H9 (cell line): ENCODE data around the gene SLC25A22. TPM values are rescaled to one million over a fixed set of nuclear protein-coding genes. Genes with fewer than 3 reads are reported as not detected.

ENCODE experiments used
- DNase-seq: peaks from one replicate; pipeline ENCODE4 v3.0.0-alpha.2; 2017
- H2AFZ ChIP-seq: one replicate; pipeline ENCODE4 v1.6.1; 2013; ENCODE audit warnings: mild to moderate bottlenecking, low read length, control low read depth, moderate library complexity
- H2AK5ac ChIP-seq: 2 replicates; pipeline ENCODE4 v1.6.1; 2013; ENCODE audit warnings: low read length, control low read depth, mixed read lengths; ENCODE audit not compliant: insufficient read length
- H2BK120ac ChIP-seq: one replicate; pipeline ENCODE4 v1.6.1; 2013; ENCODE audit warnings: low read depth, mild to moderate bottlenecking, low read length, control low read depth, inconsistent platforms; ENCODE audit not compliant: poor library complexity, severe bottlenecking
- H2BK12ac ChIP-seq: 2 replicates; pipeline ENCODE4 v1.6.1; 2013; ENCODE audit warnings: low read length, control low read depth, mixed read lengths, low read depth; ENCODE audit not compliant: insufficient read length
- H2BK15ac ChIP-seq: 2 replicates; pipeline ENCODE4 v1.6.1; 2013; ENCODE audit warnings: low read depth, low read length, control low read depth
- H2BK20ac ChIP-seq: one replicate; pipeline ENCODE4 v1.6.1; 2013; ENCODE audit warnings: low read depth, mild to moderate bottlenecking, low read length, control low read depth, inconsistent platforms; ENCODE audit not compliant: poor library complexity, severe bottlenecking
- H2BK5ac ChIP-seq: 2 replicates; pipeline ENCODE4 v1.6.1; 2013; ENCODE audit warnings: low read length, control low read depth, mixed read lengths; ENCODE audit not compliant: insufficient read length
- H3K14ac ChIP-seq: 2 replicates; pipeline ENCODE4 v1.6.1; 2013; ENCODE audit warnings: low read length, control low read depth; ENCODE audit not compliant: insufficient read depth
- H3K18ac ChIP-seq: 2 replicates; pipeline ENCODE4 v1.6.1; 2013; ENCODE audit warnings: low read depth, mild to moderate bottlenecking, mixed read lengths, low read length, control low read depth; ENCODE audit not compliant: insufficient read length
- H3K23ac ChIP-seq: 2 replicates; pipeline ENCODE4 v1.6.1; 2013; ENCODE audit warnings: low read length, control low read depth, mixed read lengths, low read depth; ENCODE audit not compliant: insufficient read length
- H3K23me2 ChIP-seq: 2 replicates; pipeline ENCODE4 v1.6.1; 2013; ENCODE audit warnings: low read depth, mild to moderate bottlenecking, mixed read lengths, low read length, control low read depth; ENCODE audit not compliant: insufficient read length, poor library complexity, severe bottlenecking
- H3K27ac ChIP-seq: 2 replicates; pipeline ENCODE4 v1.5.1; 2013; ENCODE audit warnings: low read length, control low read depth, mixed read lengths, low read depth; ENCODE audit not compliant: insufficient read length
- H3K27me3 ChIP-seq: 2 replicates; pipeline ENCODE4 v1.6.1; 2013; ENCODE audit warnings: low read length, control low read depth, inconsistent platforms; ENCODE audit not compliant: insufficient read depth
- H3K4ac ChIP-seq: 2 replicates; pipeline ENCODE4 v1.6.1; 2013; ENCODE audit warnings: low read depth, mild to moderate bottlenecking, control low read depth, inconsistent platforms, low read length, moderate library complexity
- H3K4me1 ChIP-seq: 2 replicates; pipeline ENCODE4 v1.6.1; 2013; ENCODE audit warnings: low read length, control low read depth, inconsistent platforms; ENCODE audit not compliant: insufficient read depth
- H3K4me2 ChIP-seq: 2 replicates; pipeline ENCODE4 v1.6.1; 2013; ENCODE audit warnings: low read length, control low read depth, mixed read lengths; ENCODE audit not compliant: insufficient read length, insufficient read depth
- H3K56ac ChIP-seq: 2 replicates; pipeline ENCODE4 v1.6.1; 2013; ENCODE audit warnings: low read depth, mild to moderate bottlenecking, mixed read lengths, low read length, control low read depth; ENCODE audit not compliant: insufficient read length
- H3K79me1 ChIP-seq: 2 replicates; pipeline ENCODE4 v1.6.1; 2013; ENCODE audit warnings: low read depth, mild to moderate bottlenecking, moderate library complexity, low read length, control low read depth, inconsistent platforms; ENCODE audit not compliant: insufficient read depth, poor library complexity, severe bottlenecking
- H3K79me2 ChIP-seq: 2 replicates; pipeline ENCODE4 v1.6.1; 2013; ENCODE audit warnings: low read length, control low read depth, inconsistent platforms; ENCODE audit not compliant: insufficient read depth
- H3K9ac ChIP-seq: 2 replicates; pipeline ENCODE4 v1.6.1; 2013; ENCODE audit warnings: low read length, control low read depth, mixed read lengths; ENCODE audit not compliant: insufficient read length; ENCODE audit errors: extremely low read depth
- H3K9me3 ChIP-seq: one replicate; pipeline ENCODE4 v1.6.1; 2013; ENCODE audit warnings: low read depth, low read length, inconsistent platforms; ENCODE audit not compliant: control insufficient read depth
- H3T11ph ChIP-seq: one replicate; pipeline ENCODE4 v1.6.1; 2013; ENCODE audit warnings: mild to moderate bottlenecking, low read length, control low read depth, inconsistent platforms
- H4K20me1 ChIP-seq: one replicate; pipeline ENCODE4 v1.6.1; 2013; ENCODE audit not compliant: control insufficient read depth, insufficient read length, insufficient read depth
- H4K5ac ChIP-seq: 2 replicates; pipeline ENCODE4 v1.6.1; 2013; ENCODE audit warnings: low read depth, mild to moderate bottlenecking, mixed read lengths, low read length, control low read depth; ENCODE audit not compliant: insufficient read length
- H4K8ac ChIP-seq: replicated peaks from 2 replicates; pipeline ENCODE4 v1.6.1; 2013; ENCODE audit warnings: low read length, control low read depth, mixed read lengths, low read depth; ENCODE audit not compliant: insufficient read length
- H4K91ac ChIP-seq: 2 replicates; pipeline ENCODE4 v1.6.1; 2013; ENCODE audit warnings: low read depth, mild to moderate bottlenecking, moderate library complexity, mixed read lengths, low read length, control low read depth; ENCODE audit not compliant: insufficient read length
- H3K27ac Mint-ChIP-seq, 3 experiments: 2 replicates in 2 of 3; 3 replicates in 1 of 3; pipeline ENCODE4 v1.8.0; 2020 to 2021; ENCODE audit warnings: mixed read lengths in 3 of 3, mild to moderate bottlenecking in 1 of 3, moderate library complexity in 1 of 3
- H3K27me3 Mint-ChIP-seq: 2 replicates; pipeline ENCODE4 v1.8.0; 2021; ENCODE audit warnings: low read depth, mild to moderate bottlenecking, moderate library complexity, mixed read lengths
- H3K36me3 Mint-ChIP-seq, 3 experiments: 2 replicates in 2 of 3; 3 replicates in 1 of 3; pipeline ENCODE4 v1.8.0; 2020 to 2021; ENCODE audit warnings: low read depth in 3 of 3, mixed read lengths in 3 of 3; ENCODE audit not compliant: insufficient read depth in 1 of 3
- H3K4me1 Mint-ChIP-seq, 2 experiments: 2 replicates each; pipeline ENCODE4 v1.8.0; 2020; ENCODE audit warnings: mixed read lengths in 2 of 2
- H3K4me3 Mint-ChIP-seq, 2 experiments: 2 replicates in 1 of 2; 3 replicates in 1 of 2; pipeline ENCODE4 v1.8.0; 2020 to 2021; ENCODE audit warnings: mild to moderate bottlenecking in 2 of 2, mixed read lengths in 2 of 2, moderate library complexity in 1 of 2
- H3K9me3 Mint-ChIP-seq, 2 experiments: 2 replicates in 1 of 2; 3 replicates in 1 of 2; pipeline ENCODE4 v1.8.0; 2020; ENCODE audit warnings: mild to moderate bottlenecking in 2 of 2, mixed read lengths in 2 of 2, moderate library complexity in 1 of 2
- CTCF ChIP-seq: fragments of 200-600 bp; sonication (generic); conservative IDR thresholded peaks from 3 replicates; pipeline ENCODE4 v1.8.0; 2021; ENCODE audit warnings: antibody characterized with exemption, mild to moderate bottlenecking
- WGBS: extraction: QIAGEN DNeasy Blood & Tissue Kit; methylation state at CpG from one replicate; pipeline ENCODE4 v1.1.7; 2013; ENCODE audit warnings: missing lambda C conversion rate, low lambda C conversion rate, mixed read lengths; ENCODE audit not compliant: insufficient read length; ENCODE audit errors: extremely low coverage; 5-methylcytosine and 5-hydroxymethylcytosine counted together
- total RNA-seq: library from RNA; stranded (reverse); gene quantifications from 2 replicates; pipeline ENCODE4 v1.2.1, GENCODE V29; 2021

Gene SLC25A22
- total RNA-seq, 1 experiment from 2014 or later = 51.9 TPM

GRCh38 chr11:774873-775592 is 23.0 kb downstream of the SLC25A22 start:
- H3K27me3 Mint-ChIP-seq = no peaks in the 10 kb centered on the region
- no peak overlapping the region for H4K5ac ChIP-seq
- TF ChIP-seq CTCF = peak; percentile 11; the same call in 1 of the 3 replicates
- peak; percentile 33 for DNase-seq
- no peak overlapping the region for H2AFZ ChIP-seq
- WGBS = no CpG with 5 or more reads among the region's 20 CpGs
- H3K79me2 ChIP-seq = peaks cover 4% of the 10 kb centered on the region; the same call in 1 of the 2 replicates
- no peaks in the 10 kb centered on the region; the same call in 1 of the 2 replicates for H3K4me1 ChIP-seq
- H3K56ac ChIP-seq = no peak overlapping the region
- peak overlapping the region; percentile 82 to 91 for H3K4me3 Mint-ChIP-seq
- no peak overlapping the region for H2BK20ac ChIP-seq
- H3K23ac ChIP-seq = no peak overlapping the region
- H4K20me1 ChIP-seq = no peaks in the 10 kb centered on the region
- H3K27ac ChIP-seq = no peak overlapping the region
- H2AK5ac ChIP-seq = no peak overlapping the region
- H3K23me2 ChIP-seq = peaks cover 17% of the 10 kb centered on the region
- no peaks in the 10 kb centered on the region for H3K9me3 Mint-ChIP-seq
- H4K8ac ChIP-seq = no peak overlapping the region
- no peak overlapping the region for H2BK120ac ChIP-seq
- no peak overlapping the region for H3K9ac ChIP-seq
- H2BK15ac ChIP-seq = no peak overlapping the region
- peaks cover 15 to 22% of the 10 kb centered on the region in 2 experiments for H3K4me1 Mint-ChIP-seq
- peaks cover 12% of the 10 kb centered on the region for H3K79me1 ChIP-seq
- H4K91ac ChIP-seq = no peak overlapping the region
- no peak overlapping the region for H3K4ac ChIP-seq
- H3T11ph ChIP-seq = no peak overlapping the region
- no peak overlapping the region for H2BK12ac ChIP-seq
- H3K27ac Mint-ChIP-seq = 0 out of 7 replicates have a peak overlapping the region, but pooled peaks of 1 of the 3 experiments have one; percentile 50
- H3K18ac ChIP-seq = no peak overlapping the region
- H2BK5ac ChIP-seq = no peak overlapping the region
- no peak overlapping the region; the same call in 1 of the 2 replicates for H3K14ac ChIP-seq
- no peaks in the 10 kb centered on the region for H3K27me3 ChIP-seq
- no peak overlapping the region for H3K4me2 ChIP-seq
- H3K9me3 ChIP-seq = no peaks in the 10 kb centered on the region
- H3K36me3 Mint-ChIP-seq = peaks cover 2 to 24% (median 18%) of the 10 kb centered on the region in 3 experiments; a peak in 6 of 7 replicates
